H9 (cell line): ENCODE measurements around the gene CNNM3. TPM values are rescaled to one million over a fixed set of nuclear protein-coding genes. Genes with fewer than 3 reads are reported as not detected.

ENCODE experiments used
- DNase-seq: peaks from one replicate; pipeline ENCODE4 v3.0.0-alpha.2; 2017
- H2AFZ ChIP-seq: one replicate; pipeline ENCODE4 v1.6.1; 2013; ENCODE audit warnings: mild to moderate bottlenecking, low read length, control low read depth, moderate library complexity
- H2AK5ac ChIP-seq: 2 replicates; pipeline ENCODE4 v1.6.1; 2013; ENCODE audit warnings: low read length, control low read depth, mixed read lengths; ENCODE audit not compliant: insufficient read length
- H2BK120ac ChIP-seq: one replicate; pipeline ENCODE4 v1.6.1; 2013; ENCODE audit warnings: low read depth, mild to moderate bottlenecking, low read length, control low read depth, inconsistent platforms; ENCODE audit not compliant: poor library complexity, severe bottlenecking
- H2BK12ac ChIP-seq: 2 replicates; pipeline ENCODE4 v1.6.1; 2013; ENCODE audit warnings: low read length, control low read depth, mixed read lengths, low read depth; ENCODE audit not compliant: insufficient read length
- H2BK15ac ChIP-seq: 2 replicates; pipeline ENCODE4 v1.6.1; 2013; ENCODE audit warnings: low read depth, low read length, control low read depth
- H2BK20ac ChIP-seq: one replicate; pipeline ENCODE4 v1.6.1; 2013; ENCODE audit warnings: low read depth, mild to moderate bottlenecking, low read length, control low read depth, inconsistent platforms; ENCODE audit not compliant: poor library complexity, severe bottlenecking
- H2BK5ac ChIP-seq: 2 replicates; pipeline ENCODE4 v1.6.1; 2013; ENCODE audit warnings: low read length, control low read depth, mixed read lengths; ENCODE audit not compliant: insufficient read length
- H3K14ac ChIP-seq: 2 replicates; pipeline ENCODE4 v1.6.1; 2013; ENCODE audit warnings: low read length, control low read depth; ENCODE audit not compliant: insufficient read depth
- H3K18ac ChIP-seq: 2 replicates; pipeline ENCODE4 v1.6.1; 2013; ENCODE audit warnings: low read depth, mild to moderate bottlenecking, mixed read lengths, low read length, control low read depth; ENCODE audit not compliant: insufficient read length
- H3K23ac ChIP-seq: 2 replicates; pipeline ENCODE4 v1.6.1; 2013; ENCODE audit warnings: low read length, control low read depth, mixed read lengths, low read depth; ENCODE audit not compliant: insufficient read length
- H3K23me2 ChIP-seq: 2 replicates; pipeline ENCODE4 v1.6.1; 2013; ENCODE audit warnings: low read depth, mild to moderate bottlenecking, mixed read lengths, low read length, control low read depth; ENCODE audit not compliant: insufficient read length, poor library complexity, severe bottlenecking
- H3K27ac ChIP-seq: 2 replicates; pipeline ENCODE4 v1.5.1; 2013; ENCODE audit warnings: low read length, control low read depth, mixed read lengths, low read depth; ENCODE audit not compliant: insufficient read length
- H3K27me3 ChIP-seq: 2 replicates; pipeline ENCODE4 v1.6.1; 2013; ENCODE audit warnings: low read length, control low read depth, inconsistent platforms; ENCODE audit not compliant: insufficient read depth
- H3K4ac ChIP-seq: 2 replicates; pipeline ENCODE4 v1.6.1; 2013; ENCODE audit warnings: low read depth, mild to moderate bottlenecking, control low read depth, inconsistent platforms, low read length, moderate library complexity
- H3K4me1 ChIP-seq: 2 replicates; pipeline ENCODE4 v1.6.1; 2013; ENCODE audit warnings: low read length, control low read depth, inconsistent platforms; ENCODE audit not compliant: insufficient read depth
- H3K4me2 ChIP-seq: 2 replicates; pipeline ENCODE4 v1.6.1; 2013; ENCODE audit warnings: low read length, control low read depth, mixed read lengths; ENCODE audit not compliant: insufficient read length, insufficient read depth
- H3K56ac ChIP-seq: 2 replicates; pipeline ENCODE4 v1.6.1; 2013; ENCODE audit warnings: low read depth, mild to moderate bottlenecking, mixed read lengths, low read length, control low read depth; ENCODE audit not compliant: insufficient read length
- H3K79me1 ChIP-seq: 2 replicates; pipeline ENCODE4 v1.6.1; 2013; ENCODE audit warnings: low read depth, mild to moderate bottlenecking, moderate library complexity, low read length, control low read depth, inconsistent platforms; ENCODE audit not compliant: insufficient read depth, poor library complexity, severe bottlenecking
- H3K79me2 ChIP-seq: 2 replicates; pipeline ENCODE4 v1.6.1; 2013; ENCODE audit warnings: low read length, control low read depth, inconsistent platforms; ENCODE audit not compliant: insufficient read depth
- H3K9ac ChIP-seq: 2 replicates; pipeline ENCODE4 v1.6.1; 2013; ENCODE audit warnings: low read length, control low read depth, mixed read lengths; ENCODE audit not compliant: insufficient read length; ENCODE audit errors: extremely low read depth
- H3K9me3 ChIP-seq: one replicate; pipeline ENCODE4 v1.6.1; 2013; ENCODE audit warnings: low read depth, low read length, inconsistent platforms; ENCODE audit not compliant: control insufficient read depth
- H3T11ph ChIP-seq: one replicate; pipeline ENCODE4 v1.6.1; 2013; ENCODE audit warnings: mild to moderate bottlenecking, low read length, control low read depth, inconsistent platforms
- H4K20me1 ChIP-seq: one replicate; pipeline ENCODE4 v1.6.1; 2013; ENCODE audit not compliant: control insufficient read depth, insufficient read length, insufficient read depth
- H4K5ac ChIP-seq: 2 replicates; pipeline ENCODE4 v1.6.1; 2013; ENCODE audit warnings: low read depth, mild to moderate bottlenecking, mixed read lengths, low read length, control low read depth; ENCODE audit not compliant: insufficient read length
- H4K8ac ChIP-seq: replicated peaks from 2 replicates; pipeline ENCODE4 v1.6.1; 2013; ENCODE audit warnings: low read length, control low read depth, mixed read lengths, low read depth; ENCODE audit not compliant: insufficient read length
- H4K91ac ChIP-seq: 2 replicates; pipeline ENCODE4 v1.6.1; 2013; ENCODE audit warnings: low read depth, mild to moderate bottlenecking, moderate library complexity, mixed read lengths, low read length, control low read depth; ENCODE audit not compliant: insufficient read length
- H3K27ac Mint-ChIP-seq, 3 experiments: 2 replicates in 2 of 3; 3 replicates in 1 of 3; pipeline ENCODE4 v1.8.0; 2020 to 2021; ENCODE audit warnings: mixed read lengths in 3 of 3, mild to moderate bottlenecking in 1 of 3, moderate library complexity in 1 of 3
- H3K27me3 Mint-ChIP-seq: 2 replicates; pipeline ENCODE4 v1.8.0; 2021; ENCODE audit warnings: low read depth, mild to moderate bottlenecking, moderate library complexity, mixed read lengths
- H3K36me3 Mint-ChIP-seq, 3 experiments: 2 replicates in 2 of 3; 3 replicates in 1 of 3; pipeline ENCODE4 v1.8.0; 2020 to 2021; ENCODE audit warnings: low read depth in 3 of 3, mixed read lengths in 3 of 3; ENCODE audit not compliant: insufficient read depth in 1 of 3
- H3K4me1 Mint-ChIP-seq, 2 experiments: 2 replicates each; pipeline ENCODE4 v1.8.0; 2020; ENCODE audit warnings: mixed read lengths in 2 of 2
- H3K4me3 Mint-ChIP-seq, 2 experiments: 2 replicates in 1 of 2; 3 replicates in 1 of 2; pipeline ENCODE4 v1.8.0; 2020 to 2021; ENCODE audit warnings: mild to moderate bottlenecking in 2 of 2, mixed read lengths in 2 of 2, moderate library complexity in 1 of 2
- H3K9me3 Mint-ChIP-seq, 2 experiments: 2 replicates in 1 of 2; 3 replicates in 1 of 2; pipeline ENCODE4 v1.8.0; 2020; ENCODE audit warnings: mild to moderate bottlenecking in 2 of 2, mixed read lengths in 2 of 2, moderate library complexity in 1 of 2
- WGBS: extraction: QIAGEN DNeasy Blood & Tissue Kit; methylation state at CpG from one replicate; pipeline ENCODE4 v1.1.7; 2013; ENCODE audit warnings: missing lambda C conversion rate, low lambda C conversion rate, mixed read lengths; ENCODE audit not compliant: insufficient read length; ENCODE audit errors: extremely low coverage; 5-methylcytosine and 5-hydroxymethylcytosine counted together
- total RNA-seq: library from RNA; stranded (reverse); gene quantifications from 2 replicates; pipeline ENCODE4 v1.2.1, GENCODE V29; 2021
- TF ChIP-seq, protein P1 (sequence below): fragments of 200-600 bp; sonication (generic); conservative IDR thresholded peaks from 3 replicates; pipeline ENCODE4 v1.8.0; 2021; ENCODE audit warnings: antibody characterized with exemption, mild to moderate bottlenecking

The CNNM3 gene
- total RNA-seq, 1 experiment from 2014 or later: 25.0 TPM

DNA sequence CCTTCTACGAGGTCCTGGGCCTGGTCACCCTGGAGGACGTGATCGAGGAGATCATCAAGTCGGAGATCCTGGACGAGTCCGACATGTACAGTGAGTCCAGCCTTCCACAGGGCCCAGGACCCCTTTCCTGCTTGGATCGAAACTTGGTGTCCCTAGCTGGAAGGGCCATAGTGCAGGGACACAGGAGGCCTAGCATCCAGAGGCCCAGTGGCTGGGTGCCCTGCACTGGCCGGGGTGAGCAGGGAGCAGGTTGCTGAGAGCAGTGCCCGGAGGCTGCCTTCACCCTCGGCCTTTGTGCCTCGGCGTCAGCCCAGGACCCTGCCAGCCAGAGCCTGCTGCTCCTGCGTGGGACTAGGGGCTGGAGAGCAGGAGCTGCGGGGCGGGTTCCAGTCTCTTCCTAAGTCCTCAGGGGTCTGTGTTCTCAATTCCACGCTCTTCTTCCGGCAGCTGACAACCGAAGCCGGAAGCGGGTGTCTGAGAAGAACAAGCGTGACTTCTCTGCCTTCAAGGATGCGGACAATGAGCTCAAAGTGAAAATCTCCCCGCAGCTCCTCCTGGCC lies 18.9 kb upstream of the CNNM3 start:
- no peaks in the 10 kb centered on the region for H3K27me3 Mint-ChIP-seq
- no peaks in the 10 kb centered on the region for H4K20me1 ChIP-seq
- DNase-seq: no peak

More for the DNA sequence above, 18.9 kb upstream of the CNNM3 start:
- no peaks in the 10 kb centered on the region for H3K4me1 ChIP-seq
- no peaks in the 10 kb centered on the region for H3K9me3 ChIP-seq
- H3K4ac ChIP-seq: no peak overlapping the region
- no peak overlapping the region for H3K56ac ChIP-seq
- no peak overlapping the region for H3K9ac ChIP-seq
- H3K4me3 Mint-ChIP-seq: no peak overlapping the region
- H2BK15ac ChIP-seq: no peak overlapping the region
- no peaks in the 10 kb centered on the region for H3K27me3 ChIP-seq
- H3K4me2 ChIP-seq: no peak overlapping the region
- H3K79me1 ChIP-seq: no peaks in the 10 kb centered on the region
- peaks cover 4 to 5% of the 10 kb centered on the region in 2 experiments; a peak in 3 of 4 replicates for H3K4me1 Mint-ChIP-seq
- TF ChIP-seq, protein P1, sequence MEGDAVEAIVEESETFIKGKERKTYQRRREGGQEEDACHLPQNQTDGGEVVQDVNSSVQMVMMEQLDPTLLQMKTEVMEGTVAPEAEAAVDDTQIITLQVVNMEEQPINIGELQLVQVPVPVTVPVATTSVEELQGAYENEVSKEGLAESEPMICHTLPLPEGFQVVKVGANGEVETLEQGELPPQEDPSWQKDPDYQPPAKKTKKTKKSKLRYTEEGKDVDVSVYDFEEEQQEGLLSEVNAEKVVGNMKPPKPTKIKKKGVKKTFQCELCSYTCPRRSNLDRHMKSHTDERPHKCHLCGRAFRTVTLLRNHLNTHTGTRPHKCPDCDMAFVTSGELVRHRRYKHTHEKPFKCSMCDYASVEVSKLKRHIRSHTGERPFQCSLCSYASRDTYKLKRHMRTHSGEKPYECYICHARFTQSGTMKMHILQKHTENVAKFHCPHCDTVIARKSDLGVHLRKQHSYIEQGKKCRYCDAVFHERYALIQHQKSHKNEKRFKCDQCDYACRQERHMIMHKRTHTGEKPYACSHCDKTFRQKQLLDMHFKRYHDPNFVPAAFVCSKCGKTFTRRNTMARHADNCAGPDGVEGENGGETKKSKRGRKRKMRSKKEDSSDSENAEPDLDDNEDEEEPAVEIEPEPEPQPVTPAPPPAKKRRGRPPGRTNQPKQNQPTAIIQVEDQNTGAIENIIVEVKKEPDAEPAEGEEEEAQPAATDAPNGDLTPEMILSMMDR: no peak
- no peak overlapping the region for H3T11ph ChIP-seq
- H2AFZ ChIP-seq: no peak overlapping the region
- no peak overlapping the region for H4K8ac ChIP-seq
- no CpG with 5 or more reads among the region's 23 CpGs for WGBS
- H2BK120ac ChIP-seq: no peak overlapping the region
- H3K14ac ChIP-seq: no peak overlapping the region; the same call in 1 of the 2 replicates
- peak overlapping the region in 2 of 3 experiments; percentile 75 to 79; a peak in 2 of 7 replicates for H3K27ac Mint-ChIP-seq
- H3K9me3 Mint-ChIP-seq: no peaks in the 10 kb centered on the region
- H2BK20ac ChIP-seq: no peak overlapping the region
- no peak overlapping the region for H3K27ac ChIP-seq
- H3K23ac ChIP-seq: no peak overlapping the region
- H2AK5ac ChIP-seq: no peak overlapping the region
- H2BK5ac ChIP-seq: no peak overlapping the region
- peaks cover 0 to 10% (median 4%) of the 10 kb centered on the region in 3 experiments; a peak in 3 of 7 replicates for H3K36me3 Mint-ChIP-seq
- H3K23me2 ChIP-seq: no peaks in the 10 kb centered on the region
- no peak overlapping the region for H4K5ac ChIP-seq
- no peak overlapping the region for H3K18ac ChIP-seq
- H4K91ac ChIP-seq: no peak overlapping the region
- H2BK12ac ChIP-seq: no peak overlapping the region
- H3K79me2 ChIP-seq: no peaks in the 10 kb centered on the region
